ENCODE measurements around the gene FGF12. TPM values are rescaled to one million over a fixed set of nuclear protein-coding genes. Genes with fewer than 3 reads are reported as not detected.

FGF12 gene
- total RNA-seq, 1 donor from 2014 or later = 2.1 TPM

DNA sequence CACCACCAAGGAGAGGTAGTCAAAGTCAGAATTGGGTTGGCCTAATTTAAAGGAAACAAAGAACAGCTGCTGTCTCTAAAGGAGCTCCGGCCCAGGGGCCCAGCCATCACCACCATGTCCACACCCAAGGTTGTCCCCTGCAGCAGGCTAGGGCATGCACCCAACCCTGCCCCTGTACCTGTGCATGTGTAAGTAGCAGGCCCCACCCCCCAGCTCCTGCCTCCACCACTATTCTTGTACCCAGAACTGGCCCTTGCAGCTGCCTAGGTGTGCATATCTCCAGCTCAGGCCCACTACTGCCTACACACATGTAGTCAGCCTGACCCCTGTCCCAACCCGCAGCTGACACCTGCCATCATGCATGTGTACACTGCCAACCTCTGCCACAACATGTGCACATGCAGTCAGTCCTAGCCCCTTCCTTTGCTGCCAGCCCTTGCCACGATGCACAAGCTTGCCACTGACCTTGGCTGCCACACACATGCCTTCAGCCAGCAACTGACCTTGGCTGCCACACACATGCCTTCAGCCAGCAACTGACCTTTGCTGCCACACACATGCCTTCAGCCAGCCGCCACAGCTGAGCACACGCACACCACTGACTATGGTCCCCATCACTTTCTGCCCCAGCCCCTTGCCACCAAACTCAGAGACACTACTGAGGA, 39.7 kb downstream of the FGF12 start:
- no peak for DNase-seq (ENCODE audit: extremely low read depth, low read depth, low spot score)

DNA sequence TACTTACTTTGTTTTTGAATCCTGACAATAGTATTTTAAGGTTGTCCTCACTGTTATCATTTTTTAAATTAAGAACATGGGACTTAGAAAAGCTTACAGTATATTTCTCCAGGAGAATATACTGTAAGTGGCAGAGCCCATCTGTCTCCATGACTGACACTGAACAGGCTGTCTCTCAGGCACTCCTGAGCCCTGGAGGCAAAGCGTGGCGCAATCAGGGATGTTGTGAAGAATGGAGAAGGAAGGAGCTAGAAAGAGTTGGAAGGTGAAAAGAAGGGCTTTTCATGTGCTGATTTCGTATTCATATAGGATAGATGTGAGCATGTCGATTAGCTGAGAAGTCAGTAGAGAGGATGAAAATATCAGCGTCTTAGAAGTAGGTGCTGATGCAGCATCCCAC, 41.5 kb downstream of the FGF12 start:
- no peak for DNase-seq (ENCODE audit: extremely low read depth, low read depth, low spot score)

DNA sequence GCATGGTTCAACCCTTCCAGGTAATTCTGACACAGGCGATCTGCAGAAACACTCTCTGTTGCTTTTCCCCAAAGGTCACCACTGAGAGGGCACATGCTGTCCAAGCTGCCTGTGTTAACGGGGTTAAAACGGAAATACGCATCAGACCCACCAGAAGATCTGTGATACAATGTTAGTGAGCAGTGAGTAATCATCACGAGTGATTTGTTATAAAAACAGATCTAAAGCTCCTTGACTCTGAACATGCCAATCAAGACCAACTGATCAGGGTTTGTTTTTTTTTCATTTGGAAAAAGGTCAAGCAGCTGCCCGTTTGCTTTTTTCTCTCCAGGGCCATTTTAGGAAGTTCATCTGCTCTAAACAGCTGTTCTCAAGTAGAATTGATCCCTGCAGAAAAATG, 43.2 kb downstream of the FGF12 start:
- DNase-seq (ENCODE audit: extremely low read depth, low read depth, low spot score) = no peak

DNA sequence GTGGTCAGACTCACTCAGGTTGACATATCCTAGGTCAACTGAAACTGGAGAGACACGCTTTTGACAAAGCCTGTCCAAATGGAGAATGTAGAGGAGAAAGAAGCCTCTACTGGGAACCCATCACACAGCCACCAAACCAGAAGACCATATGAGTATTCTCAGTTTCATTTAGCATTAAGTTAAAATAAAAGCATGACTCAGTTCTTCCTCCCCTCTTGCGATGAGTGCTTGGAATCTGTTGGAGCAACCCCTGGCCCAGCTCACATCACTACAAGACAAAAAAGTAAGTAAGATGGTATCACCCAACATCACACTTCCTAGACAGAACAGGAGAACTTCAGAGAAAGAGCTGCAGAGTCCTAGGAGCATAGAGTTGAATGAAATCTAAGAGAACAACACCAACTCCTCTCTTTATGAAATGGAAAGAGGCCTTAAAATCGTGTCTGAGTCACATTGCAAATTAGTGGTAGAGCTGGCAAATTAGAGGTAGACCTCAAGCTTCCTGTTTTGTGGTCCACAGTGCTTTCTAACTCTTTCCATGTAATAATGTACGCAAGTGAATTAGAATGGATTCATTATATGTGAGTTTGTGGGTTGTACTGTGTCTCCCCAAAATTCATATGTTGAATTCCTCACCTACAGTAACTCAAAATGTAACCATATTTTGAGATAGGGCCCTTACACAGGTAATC, 51.2 kb downstream of the FGF12 start:
- no peak for DNase-seq (ENCODE audit: extremely low read depth, low read depth, low spot score)

DNA sequence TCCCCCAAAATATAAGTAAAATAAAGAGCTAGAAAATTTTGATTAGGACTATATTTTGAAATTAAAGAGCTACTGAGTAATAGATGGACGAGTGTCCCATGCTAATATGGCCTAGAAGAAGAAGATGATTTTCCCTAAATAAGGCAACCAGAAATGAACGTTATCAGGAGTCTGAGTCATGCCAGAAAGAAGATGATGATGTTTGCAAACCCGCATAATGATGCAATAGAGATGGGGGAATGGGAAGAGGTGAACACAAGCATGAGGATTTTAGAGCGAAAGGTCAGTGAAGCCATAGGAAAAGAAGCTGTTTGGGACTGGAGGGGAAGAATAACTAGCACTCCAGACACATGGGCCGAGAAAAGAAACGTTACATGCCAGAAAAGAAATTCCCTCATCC, 71.7 kb downstream of the FGF12 start:
- DNase-seq (ENCODE audit: extremely low read depth, low read depth, low spot score) = no peak

DNA sequence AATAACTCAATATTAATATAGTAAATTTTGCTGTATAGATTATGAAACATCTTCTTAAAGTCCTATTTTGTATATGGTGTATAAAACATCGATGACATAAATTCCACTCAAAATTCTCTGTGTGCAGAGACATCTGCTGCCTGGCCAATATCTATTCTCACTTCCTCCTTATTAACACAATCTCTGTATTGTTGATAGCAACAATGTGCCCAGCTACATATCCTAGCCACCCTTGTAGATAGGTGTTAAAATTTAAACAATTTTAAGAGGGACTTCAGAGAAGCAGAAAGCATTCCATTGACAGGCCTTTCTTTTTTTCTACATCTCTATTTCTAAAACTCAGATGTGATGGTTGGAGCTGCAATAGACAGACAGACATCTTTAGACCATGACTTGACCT, 72.3 kb downstream of the FGF12 start:
- no peak for DNase-seq (ENCODE audit: extremely low read depth, low read depth, low spot score)

DNA sequence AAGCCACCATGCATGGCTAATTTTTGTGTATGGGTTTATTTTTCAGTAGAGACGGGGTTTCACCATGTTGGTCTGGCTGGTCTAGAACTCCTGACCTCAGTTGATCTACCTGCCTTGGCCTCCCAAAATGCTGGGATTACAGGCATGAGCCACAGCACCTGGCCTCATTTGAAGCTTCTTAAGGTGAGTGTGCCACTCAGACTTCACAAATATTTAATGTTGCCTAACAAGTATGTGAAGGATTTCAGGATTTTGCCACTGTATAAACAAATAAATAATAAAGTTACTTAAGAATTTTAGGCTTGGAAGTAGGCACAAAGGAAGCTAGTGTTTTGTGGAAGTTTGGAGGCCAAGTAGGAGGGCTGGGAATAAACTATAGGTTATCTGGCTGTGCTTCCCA, 73.5 kb downstream of the FGF12 start:
- no peak for DNase-seq (ENCODE audit: extremely low read depth, low read depth, low spot score)

DNA sequence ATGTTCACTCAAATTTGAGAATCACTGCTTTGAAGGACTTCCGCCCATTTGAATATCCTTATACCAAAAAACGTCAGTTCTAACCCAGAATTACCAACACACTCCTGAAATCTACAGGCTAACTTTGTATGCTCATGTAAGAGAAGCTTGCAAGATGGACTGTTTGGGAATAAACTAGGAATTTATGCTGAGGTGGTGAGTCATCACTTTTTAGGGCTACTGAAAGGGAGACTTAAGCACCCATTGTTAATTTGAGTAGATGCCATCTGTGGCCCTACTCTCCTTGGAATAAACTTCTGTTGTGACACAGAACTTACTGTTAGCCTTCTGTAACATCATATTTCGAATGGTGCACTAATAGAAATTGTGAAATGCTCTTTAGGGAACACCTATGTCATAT, 74.6 kb downstream of the FGF12 start:
- no peak for DNase-seq (ENCODE audit: extremely low read depth, low read depth, low spot score)

DNA sequence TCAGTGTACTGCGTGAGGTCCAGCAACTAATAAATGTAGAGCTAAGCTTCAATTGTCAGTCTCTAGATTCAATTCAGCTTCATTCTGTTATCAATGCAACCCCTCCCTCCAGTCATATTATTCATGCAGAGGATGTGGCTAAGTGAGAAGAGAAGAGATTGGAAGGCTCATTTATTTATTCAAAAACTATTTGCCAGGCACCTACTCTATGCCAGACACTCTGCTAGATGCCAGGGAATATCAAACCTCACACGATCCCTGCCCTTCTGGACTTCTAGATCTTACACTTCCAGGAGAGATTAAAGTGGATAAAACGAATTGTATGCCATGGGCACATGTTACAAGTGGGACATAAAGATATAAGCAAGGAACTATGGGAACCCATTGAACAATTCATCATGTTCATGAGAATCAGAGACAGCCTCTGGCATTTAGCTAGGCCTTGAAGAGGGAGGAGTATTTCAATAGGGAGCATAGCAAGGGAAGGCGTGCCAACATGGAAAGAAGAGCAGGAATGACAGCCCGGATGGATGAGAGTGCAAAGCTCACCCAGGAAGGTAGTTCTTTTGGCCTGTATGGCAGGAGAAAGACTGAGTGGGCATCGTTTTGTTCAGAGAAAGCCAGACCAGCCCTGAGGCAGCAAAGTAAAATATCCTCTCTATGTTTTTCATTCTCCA, 75.4 kb downstream of the FGF12 start:
- no peak for DNase-seq (ENCODE audit: extremely low read depth, low read depth, low spot score)

DNA sequence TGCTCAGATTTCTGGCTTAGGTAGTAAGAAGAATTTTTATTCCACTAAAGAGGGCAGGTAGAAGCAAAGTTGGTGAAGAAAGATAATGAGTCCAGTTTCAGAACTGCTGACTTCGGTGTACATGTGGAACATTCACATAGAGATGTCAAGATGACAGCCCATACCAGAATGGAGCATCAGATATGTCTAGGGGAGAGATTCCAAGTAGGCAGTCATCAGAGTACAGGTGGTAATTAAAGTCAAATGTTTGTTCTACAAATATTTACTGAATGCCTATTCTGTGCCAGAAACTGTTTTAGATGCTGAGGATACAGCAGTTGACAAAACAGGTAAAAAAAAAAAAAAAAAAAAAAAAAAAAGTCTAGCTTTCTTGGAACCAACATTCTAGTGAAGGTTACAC, 81.9 kb downstream of the FGF12 start:
- no peak for DNase-seq (ENCODE audit: extremely low read depth, low read depth, low spot score)

DNA sequence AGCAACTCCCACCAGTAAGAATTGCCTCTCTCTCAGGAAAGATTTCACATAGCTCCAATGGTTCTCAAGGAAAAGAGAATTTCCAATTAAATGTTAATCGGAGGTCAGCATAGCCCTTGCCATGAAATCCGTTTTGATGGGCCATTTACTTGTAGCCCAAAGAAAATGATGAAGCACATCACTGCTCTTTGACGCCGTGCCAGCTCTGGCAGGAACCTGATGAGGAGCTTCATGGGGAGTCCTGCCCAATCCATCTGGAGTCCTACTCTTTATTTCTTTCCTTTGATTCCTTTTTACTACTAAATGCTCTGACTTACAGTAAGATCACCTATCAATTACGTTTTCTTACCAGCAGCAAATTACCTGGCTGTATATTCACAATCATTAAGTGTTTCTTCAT, 84.7 kb downstream of the FGF12 start:
- DNase-seq (ENCODE audit: extremely low read depth, low read depth, low spot score) = no peak

DNA sequence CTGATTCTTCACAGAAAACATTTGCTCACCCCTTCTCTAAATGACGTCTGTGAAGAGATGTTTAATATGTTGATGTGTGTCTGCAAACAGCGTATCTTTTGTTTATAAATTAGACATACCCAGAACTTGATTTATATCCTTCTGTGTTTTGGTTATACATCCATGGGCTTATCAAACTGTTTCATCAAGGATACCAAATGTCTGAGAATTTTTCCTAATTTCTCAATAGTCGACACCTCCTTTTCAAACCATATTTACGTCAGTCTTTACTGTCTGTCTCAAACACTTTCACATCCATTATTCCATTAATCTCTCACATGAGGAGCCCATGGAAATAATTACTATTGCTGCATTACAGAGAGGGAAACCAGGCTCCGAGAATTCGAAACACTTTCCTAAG, 85.4 kb downstream of the FGF12 start:
- no peak for DNase-seq (ENCODE audit: extremely low read depth, low read depth, low spot score)

DNA sequence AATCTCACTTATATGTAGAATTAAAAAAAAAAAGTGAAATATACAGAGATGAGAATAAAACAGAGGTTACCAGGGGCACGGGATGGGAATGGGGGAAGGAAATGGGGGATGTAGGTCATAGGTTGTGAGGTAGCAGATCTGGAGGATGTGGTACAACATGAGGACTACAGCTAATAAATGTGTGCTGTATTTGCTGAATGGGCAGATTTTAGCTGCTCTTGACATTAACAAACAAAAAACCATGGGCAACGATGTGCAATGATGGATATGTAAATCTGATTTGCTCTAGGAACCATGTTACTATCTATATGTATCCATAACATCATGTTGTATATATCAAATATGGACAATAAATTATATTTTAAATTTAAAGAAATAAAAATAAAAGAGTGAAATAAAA, 87.4 kb downstream of the FGF12 start:
- no peak for DNase-seq (ENCODE audit: extremely low read depth, low read depth, low spot score)

DNA sequence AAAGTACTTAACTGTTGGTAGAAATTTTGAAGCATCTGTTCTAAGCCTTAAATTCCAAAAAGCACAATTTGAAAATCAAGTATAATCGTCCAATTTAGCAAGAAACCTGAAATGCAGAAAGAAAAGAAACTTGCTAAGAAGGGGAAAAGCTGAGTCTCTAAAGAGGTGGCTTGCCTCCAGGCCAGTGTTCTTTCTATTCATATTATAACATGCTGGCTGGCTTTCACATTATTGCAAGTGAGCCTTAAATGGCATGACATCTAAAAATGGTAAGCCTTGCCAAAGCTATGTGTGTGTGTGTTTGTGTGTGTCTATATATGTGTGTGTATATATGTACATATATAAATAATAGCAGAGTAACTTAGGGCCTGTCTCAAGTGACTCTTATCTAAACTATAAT, 89.5 kb downstream of the FGF12 start:
- no peak for DNase-seq (ENCODE audit: extremely low read depth, low read depth, low spot score)

DNA sequence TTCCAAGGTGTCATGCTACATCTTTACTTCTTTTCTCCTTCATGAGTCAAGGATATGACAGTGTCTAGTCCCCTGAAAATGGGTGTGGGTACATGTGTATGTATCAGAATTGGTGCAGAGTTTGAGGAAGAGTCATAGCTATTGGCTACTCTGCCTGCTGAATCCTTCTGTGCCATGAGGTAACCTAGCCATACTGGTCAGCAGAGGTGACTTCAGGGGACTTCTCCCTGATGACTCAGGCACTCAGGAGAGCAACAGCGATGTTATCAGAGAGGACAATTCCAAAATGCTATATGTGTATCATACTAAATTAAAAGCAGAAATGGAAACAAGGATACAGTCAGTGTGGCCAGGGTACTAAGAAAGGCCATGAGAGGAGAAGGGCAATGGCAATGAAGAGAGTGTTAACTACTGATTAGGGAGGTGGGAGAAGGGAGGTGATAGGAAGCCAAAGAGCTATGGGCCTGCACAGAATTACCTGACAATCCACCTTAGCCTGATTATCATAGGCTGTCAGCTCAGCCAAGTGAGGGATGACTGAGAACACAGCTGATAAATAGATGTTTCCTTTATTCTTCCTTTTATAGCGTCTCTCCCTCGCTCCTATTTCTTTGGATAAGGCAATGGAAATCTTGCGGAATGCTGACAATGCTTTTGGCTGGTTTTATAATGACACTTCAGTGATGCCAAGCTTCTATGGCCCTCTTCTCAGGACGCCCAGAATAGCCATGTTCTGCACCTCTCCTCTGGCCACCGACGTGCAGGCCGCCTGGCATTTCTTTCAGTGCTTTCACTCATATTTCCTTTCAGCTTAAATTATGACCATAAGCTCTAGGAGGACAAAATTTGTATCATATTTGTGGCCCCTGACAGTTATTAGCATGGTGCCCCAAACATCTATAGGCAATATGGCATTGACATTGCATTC, 90.6 kb downstream of the FGF12 start:
- no peak for DNase-seq (ENCODE audit: extremely low read depth, low read depth, low spot score)

DNA sequence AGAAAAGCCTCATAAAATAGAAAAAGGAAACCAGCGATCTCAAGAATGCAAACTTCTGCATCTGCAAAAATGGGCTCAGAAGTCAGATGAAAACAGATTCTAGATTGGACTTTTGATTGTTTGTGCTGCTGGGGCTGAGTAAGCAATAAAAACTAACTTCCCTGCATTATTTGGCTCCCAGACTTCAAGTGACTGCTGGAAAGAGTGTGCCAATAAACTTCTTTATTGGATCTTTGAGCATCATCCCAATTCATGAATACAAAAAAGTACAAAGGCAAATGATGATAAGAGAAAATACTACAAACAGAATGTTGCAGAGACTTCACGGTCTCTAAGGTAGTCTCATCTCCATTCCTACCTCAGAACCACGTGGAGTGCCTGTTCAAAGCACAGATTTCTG, 97.9 kb downstream of the FGF12 start:
- DNase-seq (ENCODE audit: extremely low read depth, low read depth, low spot score) = no peak

DNA sequence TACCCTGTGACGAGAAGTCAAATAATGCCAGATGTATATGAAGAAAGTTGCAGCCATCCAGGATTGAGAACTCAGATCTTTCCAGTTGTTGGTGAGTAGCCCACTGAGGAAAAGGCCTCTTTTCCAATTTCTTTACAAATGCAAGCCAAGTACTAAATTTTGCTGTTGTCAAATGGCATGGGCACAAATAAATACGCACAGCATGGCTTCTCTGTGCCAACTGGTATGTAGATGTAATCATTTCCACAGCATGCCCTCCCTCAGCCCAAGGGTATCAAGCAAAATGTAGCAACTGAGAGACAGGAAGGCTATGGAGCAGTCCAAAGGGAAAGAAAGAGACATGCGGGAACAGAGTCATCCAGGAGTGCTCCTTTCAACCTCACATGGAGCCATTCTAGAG, 105.4 kb downstream of the FGF12 start:
- DNase-seq (ENCODE audit: extremely low read depth, low read depth, low spot score) = no peak

DNA sequence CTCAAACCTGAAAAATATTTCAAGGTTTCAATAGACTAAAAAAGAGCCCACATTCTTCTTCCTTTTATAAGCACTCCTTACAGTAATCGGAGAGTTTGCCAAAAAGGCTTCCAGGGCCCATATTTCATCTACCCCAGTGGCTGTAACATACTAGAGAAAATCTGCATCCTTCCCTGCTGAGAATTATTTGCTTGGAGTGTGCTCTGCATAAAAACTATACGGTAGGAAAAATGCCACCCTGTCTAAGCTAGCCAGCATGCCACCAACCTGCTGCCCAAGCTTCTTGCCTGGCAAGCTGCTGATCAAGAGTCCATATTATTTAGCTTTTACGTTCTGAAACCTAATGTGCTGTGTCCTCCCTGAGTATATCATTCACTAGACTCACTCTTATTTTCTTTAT, 107.1 kb downstream of the FGF12 start:
- DNase-seq (ENCODE audit: extremely low read depth, low read depth, low spot score) = no peak

DNA sequence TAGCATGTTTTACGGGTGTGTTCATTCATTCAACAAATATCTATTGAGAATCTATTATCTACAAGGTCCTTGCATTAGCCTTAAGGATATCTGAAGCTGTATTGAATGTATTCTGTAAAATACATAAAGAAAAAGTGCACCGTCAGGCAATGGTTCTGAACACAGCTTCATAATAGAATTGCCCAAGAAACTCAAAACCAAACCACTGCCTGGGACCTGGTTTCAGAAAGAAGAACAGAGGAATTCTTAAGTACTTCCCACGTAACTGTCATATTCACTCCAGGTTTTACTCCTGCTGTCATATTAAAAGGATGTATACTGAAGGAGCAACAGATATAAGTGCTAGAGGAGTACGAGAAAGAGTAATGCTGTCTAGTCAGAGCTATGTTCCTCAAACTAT, 115.9 kb downstream of the FGF12 start:
- DNase-seq (ENCODE audit: extremely low read depth, low read depth, low spot score) = no peak

DNA sequence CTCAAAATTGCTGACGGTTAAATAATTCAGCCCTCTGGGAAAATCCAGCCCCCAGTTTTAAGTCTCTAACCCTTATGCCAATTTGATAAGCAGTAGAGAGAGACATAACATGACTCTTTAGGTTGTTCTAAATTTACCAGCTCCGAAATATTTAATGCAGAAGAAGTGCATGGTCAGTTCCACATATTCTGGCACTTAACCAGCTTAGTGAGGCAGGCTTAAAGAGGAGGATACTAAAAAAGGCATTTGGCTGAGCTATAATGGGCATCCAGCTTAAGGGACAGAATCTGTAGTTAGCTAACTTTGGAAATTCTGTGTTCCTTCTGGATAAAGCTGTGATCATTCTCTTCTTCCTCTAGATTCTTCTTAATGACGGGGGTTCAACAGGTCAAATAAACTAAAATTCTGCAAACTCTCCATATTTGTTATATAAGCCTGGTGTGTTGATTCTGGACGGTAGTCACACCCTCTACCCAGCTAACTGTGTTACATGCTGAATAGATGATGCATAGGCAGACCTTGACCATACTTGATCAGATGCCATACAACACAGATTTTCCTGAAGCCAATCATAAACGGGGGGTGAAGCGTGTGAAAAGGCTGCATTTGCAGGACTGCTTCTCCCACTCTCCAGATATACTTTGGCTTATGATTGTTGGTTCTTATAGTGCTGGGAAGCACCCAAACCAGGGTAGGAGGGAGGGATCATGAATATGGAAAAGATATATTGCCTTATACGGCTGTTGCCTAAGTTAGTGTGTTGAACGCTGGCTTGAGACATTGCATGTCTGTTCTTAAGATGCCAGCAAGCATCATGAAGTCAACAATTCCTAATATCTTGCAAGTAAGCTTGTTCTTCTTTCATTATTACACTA, 118.4 kb downstream of the FGF12 start:
- no peak for DNase-seq (ENCODE audit: extremely low read depth, low read depth, low spot score)
